ENCODE results near the gene SGK1.
"Not testable (repeated sequence)": the region's sequence is repeated elsewhere in the genome, so short reads cannot be mapped to it uniquely, and the experiment has no call there.

Gene SGK1

DNA sequence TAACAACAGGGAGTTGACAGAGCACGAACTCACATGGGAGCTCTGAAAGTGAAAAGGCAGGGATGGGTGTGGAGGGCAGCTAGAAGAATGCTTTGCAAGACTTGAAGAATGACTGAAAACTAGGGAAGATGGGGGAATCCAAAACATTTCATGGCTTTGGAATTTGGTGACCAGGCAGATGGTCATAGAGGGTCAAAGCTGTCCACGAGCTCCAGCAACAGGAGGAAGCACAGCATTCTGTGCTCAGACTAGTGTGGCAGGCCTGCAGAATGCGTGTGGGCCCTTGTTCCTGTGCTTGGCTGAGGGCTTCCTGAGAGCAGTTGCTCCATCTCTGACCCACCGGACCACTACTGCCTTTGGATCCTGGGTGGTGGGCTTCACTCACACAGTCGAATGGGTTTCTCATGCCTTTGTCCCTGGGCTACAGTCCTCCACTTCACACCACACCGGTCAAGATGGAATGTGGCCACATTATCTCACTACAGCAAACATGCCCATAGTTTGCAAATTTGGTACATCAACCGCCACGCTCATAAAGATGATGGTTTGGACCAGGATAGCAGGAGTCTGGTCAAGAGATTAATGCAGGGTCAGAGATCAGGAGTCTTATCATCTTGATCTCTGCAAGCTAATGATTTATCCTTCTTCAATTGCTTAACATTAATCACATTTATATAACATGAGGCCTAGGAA, 100.7 kb downstream of the SGK1 start:
- Mint-ChIP-seq H3K27ac (no peak overlapping the region), H3K4me3 (no peak overlapping the region), H3K9me3 (no peaks in the 10 kb centered on the region), H3K36me3 (ENCODE audit: low read depth) (no peaks in the 10 kb centered on the region), H3K27me3 (no peaks in the 10 kb centered on the region), H3K4me1 (ENCODE audit: low read depth) (peaks cover 12% of the 10 kb centered on the region)
- no peak for DNase-seq

DNA sequence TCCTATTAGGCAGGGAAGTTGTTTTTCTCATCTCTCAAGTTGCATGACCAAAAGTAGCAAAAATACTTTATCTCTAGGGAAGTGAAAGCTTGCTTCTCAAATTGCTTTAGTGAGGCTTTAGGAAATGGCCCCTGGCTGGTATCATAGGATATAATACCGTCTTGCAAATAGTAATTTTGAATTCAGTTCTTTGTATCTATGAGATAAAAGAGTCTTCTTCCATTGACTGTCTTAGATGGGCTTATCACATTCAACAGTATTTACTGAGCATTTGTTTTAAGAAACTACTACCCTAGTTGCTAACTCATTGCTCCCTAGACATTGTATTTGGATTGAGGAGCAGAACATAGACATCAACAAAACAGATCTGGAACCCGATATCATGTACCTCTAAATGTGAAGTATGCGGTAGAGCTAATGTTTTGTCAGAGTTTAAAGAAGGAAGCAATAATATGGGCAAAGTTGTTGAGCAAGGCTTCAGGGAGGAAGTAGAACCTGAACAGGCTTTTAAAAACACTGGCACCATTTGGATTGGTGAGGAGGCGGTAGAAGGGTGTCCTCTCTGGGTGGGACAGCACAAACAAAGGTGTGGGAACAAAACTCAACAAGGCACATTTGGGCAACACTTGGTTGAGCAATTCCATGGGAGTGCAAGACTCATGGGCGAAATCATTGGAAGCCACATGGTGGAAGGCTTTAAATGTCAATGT, 101.5 kb downstream of the SGK1 start:
- H3K4me1 Mint-ChIP-seq (ENCODE audit: low read depth), result peaks cover 12% of the 10 kb centered on the region
- H3K36me3 Mint-ChIP-seq (ENCODE audit: low read depth), result no peaks in the 10 kb centered on the region
- no peak overlapping the region for H3K4me3 Mint-ChIP-seq
- DNase-seq, result no peak
- no peaks in the 10 kb centered on the region for H3K9me3 Mint-ChIP-seq
- H3K27ac Mint-ChIP-seq, result no peak overlapping the region
- H3K27me3 Mint-ChIP-seq, result no peaks in the 10 kb centered on the region

DNA sequence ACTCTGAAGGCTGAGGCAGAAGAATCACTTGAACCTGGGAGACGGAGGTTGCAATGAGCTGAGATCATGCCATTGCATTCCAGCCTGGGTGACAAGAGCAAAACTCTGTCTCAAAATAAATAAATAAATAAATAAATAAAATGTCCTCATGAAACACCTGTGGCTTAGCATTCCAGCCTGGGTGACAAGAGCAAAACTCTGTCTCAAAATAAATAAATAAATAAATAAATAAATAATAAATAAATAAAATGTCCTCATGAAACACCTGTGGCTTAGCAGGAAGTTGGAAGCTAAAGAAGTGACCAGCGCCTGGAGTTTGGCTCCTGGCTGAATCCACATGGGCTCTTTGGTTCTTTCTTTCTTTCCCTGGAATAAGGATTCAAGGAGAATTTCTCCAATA, 104.5 kb downstream of the SGK1 start:
- H3K36me3 Mint-ChIP-seq (ENCODE audit: low read depth); H3K27ac Mint-ChIP-seq; H3K9me3 Mint-ChIP-seq; H3K4me3 Mint-ChIP-seq; H3K27me3 Mint-ChIP-seq; DNase-seq: not testable (repeated sequence)
- peaks cover 12% of the 10 kb centered on the region for H3K4me1 Mint-ChIP-seq (ENCODE audit: low read depth)

DNA sequence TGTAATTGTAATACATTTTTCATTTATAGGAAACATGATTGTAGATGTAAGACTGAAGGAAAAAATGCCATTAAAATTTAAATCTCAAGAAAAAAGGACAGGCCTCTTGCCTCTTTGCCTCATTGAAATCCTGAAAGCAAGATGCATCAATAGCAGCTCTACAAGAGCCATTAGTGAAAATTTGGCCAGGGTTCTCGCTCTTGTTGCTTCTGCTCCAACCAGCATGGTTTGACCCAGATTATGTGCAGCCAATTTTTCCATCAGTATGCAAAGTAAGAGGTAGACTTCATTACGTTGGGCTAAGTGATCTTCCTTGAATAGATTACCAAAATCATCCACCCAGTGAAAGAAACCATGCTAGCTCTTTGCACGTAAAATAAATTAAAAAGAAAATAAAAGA, 106.6 kb downstream of the SGK1 start:
- Mint-ChIP-seq H3K4me1 (ENCODE audit: low read depth) (peaks cover 3% of the 10 kb centered on the region), H3K9me3 (no peaks in the 10 kb centered on the region), H3K36me3 (ENCODE audit: low read depth) (no peaks in the 10 kb centered on the region), H3K27ac (no peak overlapping the region), H3K27me3 (no peaks in the 10 kb centered on the region), H3K4me3 (no peak overlapping the region)
- DNase-seq, result no peak

DNA sequence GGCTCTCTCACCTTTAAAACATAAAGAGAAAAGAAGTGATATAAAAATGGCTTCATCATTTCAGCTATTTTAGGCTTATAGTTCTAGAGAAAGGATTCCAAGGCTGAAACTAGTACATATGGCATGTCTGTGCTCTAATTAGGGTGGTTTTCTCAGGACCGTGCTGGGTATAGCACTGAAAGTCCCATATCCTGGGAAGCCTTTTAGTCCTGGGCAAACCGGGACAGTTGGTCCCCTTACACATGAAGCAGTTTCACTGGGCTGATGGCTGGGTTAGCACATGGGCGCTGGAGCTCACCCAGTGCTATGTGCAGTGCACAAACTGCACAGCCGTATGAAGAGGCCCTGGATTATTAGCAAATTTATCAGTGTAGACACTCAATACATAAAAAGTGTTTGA, 110.5 kb downstream of the SGK1 start:
- H3K36me3 Mint-ChIP-seq (ENCODE audit: low read depth), result no peaks in the 10 kb centered on the region
- H3K4me3 Mint-ChIP-seq, result no peak overlapping the region
- no peaks in the 10 kb centered on the region for H3K4me1 Mint-ChIP-seq (ENCODE audit: low read depth)
- no peaks in the 10 kb centered on the region for H3K27me3 Mint-ChIP-seq
- DNase-seq, result no peak
- no peak overlapping the region for H3K27ac Mint-ChIP-seq
- peaks cover 4% of the 10 kb centered on the region for H3K9me3 Mint-ChIP-seq

DNA sequence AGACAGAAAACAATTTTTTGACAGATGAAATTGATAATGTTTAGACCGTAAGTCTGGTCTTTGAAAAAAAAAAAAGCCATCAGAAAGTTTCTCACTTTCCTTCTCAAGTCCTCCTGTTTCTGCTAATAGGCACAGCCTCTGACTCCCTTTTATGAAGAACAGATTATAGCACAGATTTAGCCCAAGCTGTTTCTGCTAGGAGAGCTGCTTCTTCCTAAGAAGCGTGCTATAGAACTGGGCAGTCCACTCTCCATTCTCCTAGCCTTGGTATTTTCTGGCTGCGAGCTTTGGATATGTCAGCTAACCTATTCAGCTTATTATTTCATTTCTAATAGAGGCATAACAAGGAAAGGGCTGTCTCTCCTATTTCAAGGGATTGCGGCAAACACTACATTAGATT, 112.5 kb downstream of the SGK1 start:
- H3K27ac Mint-ChIP-seq, result no peak overlapping the region
- H3K27me3 Mint-ChIP-seq, result no peaks in the 10 kb centered on the region
- no peak for DNase-seq

DNA sequence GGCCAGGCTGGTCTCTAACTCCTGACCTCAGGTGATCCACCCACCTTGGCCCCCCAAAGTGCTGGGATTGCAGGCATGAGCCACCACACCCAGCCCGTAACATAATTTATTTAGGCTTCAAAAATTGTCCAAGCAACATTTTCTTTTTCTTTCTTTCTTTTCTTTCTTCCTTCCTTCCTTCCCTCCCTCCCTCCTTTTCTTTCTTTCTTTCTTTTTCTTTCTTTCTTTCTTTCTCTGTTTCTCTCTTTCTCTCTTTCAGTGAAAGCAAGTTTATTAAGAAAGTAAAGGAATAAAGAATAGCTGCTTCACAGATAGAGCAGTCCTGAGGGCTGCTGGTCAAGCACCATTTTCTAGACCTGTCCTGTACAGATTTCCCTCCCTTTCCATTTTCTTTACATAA, 113.2 kb downstream of the SGK1 start:
- H3K36me3 Mint-ChIP-seq (ENCODE audit: low read depth); H3K9me3 Mint-ChIP-seq; H3K4me1 Mint-ChIP-seq (ENCODE audit: low read depth); DNase-seq; H3K4me3 Mint-ChIP-seq; H3K27me3 Mint-ChIP-seq; H3K27ac Mint-ChIP-seq: not testable (repeated sequence)

More for the DNA sequence above, 112.5 kb downstream of the SGK1 start:
- Mint-ChIP-seq H3K36me3 (ENCODE audit: low read depth) (no peaks in the 10 kb centered on the region), H3K9me3 (peaks cover 4% of the 10 kb centered on the region), H3K4me1 (ENCODE audit: low read depth) (no peaks in the 10 kb centered on the region), H3K4me3 (no peak overlapping the region)

DNA sequence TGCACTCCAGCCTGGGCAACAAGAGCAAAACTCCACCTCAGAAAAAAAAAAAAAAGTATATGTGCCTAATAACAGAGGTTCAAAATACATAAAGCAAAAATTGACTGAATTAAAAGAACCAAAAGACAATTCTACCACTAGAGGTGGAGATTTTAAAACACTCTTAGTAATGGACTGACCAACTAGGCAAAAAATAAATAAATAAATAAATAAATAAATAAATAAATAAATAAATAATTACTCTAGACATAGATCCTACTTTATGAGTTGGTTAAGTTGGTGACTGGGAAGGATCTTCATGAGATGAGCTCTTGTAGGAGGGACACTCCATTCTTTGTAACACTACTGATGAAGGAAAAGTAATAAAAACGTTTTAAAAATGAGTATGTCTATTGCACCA, 113.9 kb downstream of the SGK1 start:
- peaks cover 4% of the 10 kb centered on the region for H3K9me3 Mint-ChIP-seq
- no peaks in the 10 kb centered on the region for H3K36me3 Mint-ChIP-seq (ENCODE audit: low read depth)
- H3K4me3 Mint-ChIP-seq, result no peak overlapping the region
- H3K4me1 Mint-ChIP-seq (ENCODE audit: low read depth), result peaks cover 6% of the 10 kb centered on the region
- no peak for DNase-seq
- H3K27me3 Mint-ChIP-seq, result no peaks in the 10 kb centered on the region
- H3K27ac Mint-ChIP-seq, result no peak overlapping the region

DNA sequence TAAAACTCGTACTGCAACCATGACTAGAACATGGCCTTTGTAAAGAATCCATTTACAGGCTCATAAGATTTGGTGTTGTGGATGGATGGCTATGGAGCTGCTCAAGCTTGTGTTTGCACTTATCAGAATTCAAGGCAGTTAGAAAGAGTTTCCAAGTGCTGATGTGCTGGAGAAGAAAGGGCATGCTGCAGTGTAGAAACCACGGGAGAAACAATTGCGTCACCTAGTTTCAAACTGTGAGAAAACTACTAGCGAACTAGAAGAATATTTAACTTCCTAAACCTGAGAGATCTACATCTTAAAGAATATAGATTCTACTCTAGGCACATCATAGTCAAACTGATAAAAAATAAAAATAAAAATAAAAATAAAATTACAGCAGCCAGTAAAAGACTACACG, 116.2 kb downstream of the SGK1 start:
- Mint-ChIP-seq H3K9me3 (peaks cover 4% of the 10 kb centered on the region), H3K27me3 (no peaks in the 10 kb centered on the region), H3K4me1 (ENCODE audit: low read depth) (peaks cover 12% of the 10 kb centered on the region), H3K4me3 (no peak overlapping the region), H3K27ac (no peak overlapping the region), H3K36me3 (ENCODE audit: low read depth) (no peaks in the 10 kb centered on the region)
- no peak for DNase-seq

DNA sequence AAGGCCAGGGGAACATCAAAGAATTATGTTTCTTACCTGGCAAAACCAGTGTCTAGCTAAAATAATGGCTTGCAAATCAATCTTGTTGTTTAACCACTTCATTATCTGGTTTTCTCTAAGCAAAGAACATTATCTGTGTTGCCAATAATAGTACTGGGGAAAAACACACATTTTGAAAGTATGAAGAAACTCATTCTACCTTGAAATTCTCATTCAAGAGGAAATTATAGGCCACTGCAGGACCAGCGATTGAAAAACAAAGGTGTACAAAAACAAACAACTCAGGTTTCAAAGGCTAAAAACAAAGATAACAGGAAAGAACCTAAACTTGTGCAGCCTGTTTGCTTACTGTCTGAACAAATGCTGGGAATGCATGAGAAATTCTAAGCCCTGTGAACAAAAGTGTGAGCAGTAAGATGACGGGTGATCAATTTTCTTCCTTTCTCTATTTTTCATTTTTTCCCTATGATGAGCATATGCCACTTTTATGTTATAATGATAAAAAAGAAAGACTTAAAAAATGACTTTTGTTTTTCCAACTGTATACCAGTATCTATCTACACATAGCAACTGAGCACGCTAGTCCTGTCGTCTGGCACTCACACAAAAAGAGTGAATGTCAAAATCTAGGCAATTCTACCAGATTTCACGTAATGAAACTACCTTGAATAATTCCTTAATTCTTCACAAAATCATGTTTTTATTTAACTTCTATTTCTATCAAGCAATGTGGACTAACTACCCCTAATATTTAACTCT, 117.9 kb downstream of the SGK1 start:
- H3K27ac Mint-ChIP-seq, result no peak overlapping the region
- H3K9me3 Mint-ChIP-seq, result peaks cover 4% of the 10 kb centered on the region
- no peak for DNase-seq
- peaks cover 18% of the 10 kb centered on the region for H3K4me1 Mint-ChIP-seq (ENCODE audit: low read depth)
- no peaks in the 10 kb centered on the region for H3K27me3 Mint-ChIP-seq
- H3K4me3 Mint-ChIP-seq, result no peak overlapping the region
- H3K36me3 Mint-ChIP-seq (ENCODE audit: low read depth), result no peaks in the 10 kb centered on the region

DNA sequence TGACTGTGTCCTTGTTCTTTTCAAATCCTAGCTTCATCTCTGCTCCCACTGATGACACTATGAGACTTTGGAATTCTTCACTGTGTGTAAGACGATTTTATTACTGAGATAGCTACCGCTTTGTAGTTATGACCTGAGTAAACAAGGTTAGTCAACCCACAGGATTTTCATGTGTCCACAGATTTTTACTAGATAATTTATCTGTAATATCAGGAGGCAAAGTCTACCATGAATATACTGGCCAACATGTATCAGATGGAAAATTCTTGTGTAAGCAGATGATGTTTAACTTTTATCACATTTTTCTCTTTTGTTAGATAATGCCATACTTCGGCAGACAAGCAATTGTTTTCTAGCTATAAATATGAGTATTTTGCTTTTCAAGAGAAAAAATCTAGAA, 119.8 kb downstream of the SGK1 start:
- Mint-ChIP-seq H3K27ac (no peak overlapping the region), H3K4me3 (no peak overlapping the region), H3K4me1 (ENCODE audit: low read depth) (peaks cover 23% of the 10 kb centered on the region), H3K36me3 (ENCODE audit: low read depth) (no peaks in the 10 kb centered on the region), H3K9me3 (no peaks in the 10 kb centered on the region), H3K27me3 (no peaks in the 10 kb centered on the region)
- no peak for DNase-seq

DNA sequence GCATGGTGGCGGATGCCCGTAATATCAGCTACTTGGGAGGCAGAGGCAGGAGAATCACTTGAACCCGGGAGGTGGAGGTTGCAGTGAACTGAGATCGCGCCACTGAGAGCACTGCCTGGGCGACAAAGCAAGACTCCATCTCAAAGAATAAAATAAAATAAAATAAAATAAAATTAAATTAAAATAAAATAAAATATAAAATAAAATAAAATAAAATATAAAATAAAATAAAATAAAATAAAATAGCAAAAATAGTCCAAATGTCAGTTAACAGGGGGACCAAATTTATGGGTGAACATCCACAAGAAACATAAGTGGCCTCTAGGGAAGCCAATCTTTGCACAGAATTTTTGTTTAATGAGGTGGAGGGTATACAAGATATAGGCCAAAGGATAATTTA, 120.2 kb downstream of the SGK1 start:
- not testable (repeated sequence) for H3K27ac Mint-ChIP-seq; H3K4me3 Mint-ChIP-seq; H3K27me3 Mint-ChIP-seq; H3K36me3 Mint-ChIP-seq (ENCODE audit: low read depth); DNase-seq; H3K9me3 Mint-ChIP-seq
- peaks cover 23% of the 10 kb centered on the region for H3K4me1 Mint-ChIP-seq (ENCODE audit: low read depth)

DNA sequence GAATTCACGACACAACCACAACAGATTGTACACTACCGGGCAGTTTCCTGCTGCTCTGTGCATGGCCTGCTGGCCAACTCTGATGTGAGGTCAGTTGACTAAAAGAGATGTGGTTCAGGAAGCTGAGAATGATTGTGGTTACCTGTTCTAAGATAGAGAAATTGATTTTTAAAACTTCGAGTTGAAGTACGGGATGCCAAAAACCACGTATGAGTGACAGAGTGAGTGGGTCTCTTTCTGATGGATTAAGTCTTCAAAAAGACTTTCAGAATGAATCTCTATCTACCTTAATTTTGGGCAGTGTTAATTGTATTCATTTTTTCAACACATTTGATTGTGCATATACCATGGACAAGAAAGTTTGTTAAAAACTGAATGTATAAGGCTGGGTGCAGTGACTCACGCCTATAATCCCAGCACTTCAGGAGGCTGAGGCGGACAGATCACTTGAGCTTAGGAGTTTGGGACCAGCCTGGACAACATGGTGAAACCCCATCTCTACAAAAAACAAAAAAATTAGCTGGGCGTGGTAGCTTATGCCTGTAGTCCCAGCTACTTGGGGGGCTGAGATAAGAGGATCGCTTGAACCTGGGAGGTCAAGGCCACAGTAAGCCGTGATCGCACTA, 121.2 kb downstream of the SGK1 start:
- Mint-ChIP-seq H3K4me1 (ENCODE audit: low read depth) (peaks cover 23% of the 10 kb centered on the region), H3K27ac (no peak overlapping the region), H3K9me3 (no peaks in the 10 kb centered on the region), H3K27me3 (no peaks in the 10 kb centered on the region), H3K36me3 (ENCODE audit: low read depth) (no peaks in the 10 kb centered on the region), H3K4me3 (no peak overlapping the region)
- DNase-seq, result no peak

DNA sequence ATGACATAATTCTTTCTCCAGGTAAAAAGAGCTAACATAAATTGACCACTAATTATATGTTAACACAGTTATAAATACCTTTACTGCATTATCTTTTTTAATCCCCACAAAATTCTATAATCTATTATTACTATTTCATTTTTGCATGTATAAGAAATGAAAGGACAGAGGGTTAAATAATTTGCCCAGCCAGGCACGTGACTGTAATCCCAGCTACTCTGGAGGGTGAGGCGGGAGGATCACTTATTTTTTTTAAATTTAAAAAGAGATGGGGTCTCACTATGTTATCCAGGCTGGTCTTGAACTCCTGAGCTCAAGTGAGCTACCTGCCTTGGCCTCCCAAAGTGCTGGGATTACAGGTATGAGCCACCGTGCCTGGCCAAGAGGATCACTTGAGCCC, 121.9 kb downstream of the SGK1 start:
- Mint-ChIP-seq H3K27me3 (no peaks in the 10 kb centered on the region), H3K27ac (no peak overlapping the region), H3K4me3 (no peak overlapping the region), H3K4me1 (ENCODE audit: low read depth) (peaks cover 23% of the 10 kb centered on the region), H3K9me3 (no peaks in the 10 kb centered on the region), H3K36me3 (ENCODE audit: low read depth) (no peaks in the 10 kb centered on the region)
- DNase-seq, result no peak

Measured in activated T-cell treated with anti-CD3 and anti-CD28 coated beads, Interleukin-2, amount 50 U/mL, for 24 hours (primary cell).